Smooth muscle cell (in vitro differentiated cells): ENCODE results near the gene ST6GALNAC3. TPM values are rescaled to one million over a fixed set of nuclear protein-coding genes. Genes with fewer than 3 reads are reported as not detected.

Source experiments
- DNase-seq: peaks from one replicate; lab custom pipeline; 2025; ENCODE audit not compliant: unreplicated experiment; lab: John Stamatoyannopoulos, UW
- H2AFZ ChIP-seq: fragments of 200-600 bp; sonication (generic); 2 replicates; pipeline ENCODE4 v1.6.0; 2016; ENCODE audit warnings: antibody characterized with exemption, low read depth, mild to moderate bottlenecking
- H3F3A ChIP-seq: fragments of 200-600 bp; sonication (generic); 2 replicates; pipeline ENCODE4 v1.6.0; 2017; ENCODE audit warnings: antibody characterized with exemption, low read depth
- H3K27ac ChIP-seq: fragments of 200-600 bp; sonication (generic); 2 replicates; pipeline ENCODE4 v1.5.1; 2016; ENCODE audit warnings: low read depth, mild to moderate bottlenecking
- H3K27me3 ChIP-seq: fragments of 200-600 bp; sonication (generic); 2 replicates; pipeline ENCODE4 v1.6.1; 2016; ENCODE audit warnings: low read depth, mild to moderate bottlenecking
- H3K36me3 ChIP-seq: fragments of 200-600 bp; sonication (generic); 2 replicates; pipeline ENCODE4 v1.5.1; 2016; ENCODE audit warnings: low read depth
- H3K4me1 ChIP-seq: fragments of 200-600 bp; sonication (generic); 2 replicates; pipeline ENCODE4 v1.5.1; 2016; ENCODE audit warnings: low read depth
- H3K4me2 ChIP-seq: fragments of 200-600 bp; sonication (generic); 2 replicates; pipeline ENCODE4 v1.6.0; 2016; ENCODE audit warnings: mild to moderate bottlenecking
- H3K4me3 ChIP-seq: fragments of 200-600 bp; sonication (generic); 2 replicates; pipeline ENCODE4 v1.5.1; 2016; ENCODE audit warnings: mild to moderate bottlenecking
- H3K79me2 ChIP-seq: fragments of 200-600 bp; sonication (generic); 2 replicates; pipeline ENCODE4 v1.6.0; 2016; ENCODE audit warnings: low read depth, mild to moderate bottlenecking
- H3K9ac ChIP-seq: fragments of 200-600 bp; sonication (generic); 2 replicates; pipeline ENCODE4 v1.6.0; 2016; ENCODE audit warnings: low read depth
- H3K9me3 ChIP-seq: fragments of 200-600 bp; sonication (generic); replicated peaks from 2 replicates; pipeline ENCODE4 v1.5.1; 2016; ENCODE audit warnings: low read depth
- H4K20me1 ChIP-seq: fragments of 200-600 bp; sonication (generic); 2 replicates; pipeline ENCODE4 v1.6.0; 2016; ENCODE audit warnings: low read depth
- CTCF ChIP-seq: fragments of 200-600 bp; sonication (generic); IDR thresholded peaks from 2 replicates; pipeline ENCODE4 v1.5.1; 2017; ENCODE audit warnings: borderline replicate concordance, mild to moderate bottlenecking, antibody characterized with exemption; ENCODE audit not compliant: insufficient read depth, poor library complexity, severe bottlenecking
- WGBS: methylation state at CpG from one replicate; pipeline ENCODE4 v1.1.7; 2016; ENCODE audit warnings: low lambda C conversion rate; 5-methylcytosine and 5-hydroxymethylcytosine counted together
- polyA plus RNA-seq: library from polyadenylated mRNA; unstranded; fragments of >200 nt; fragmentation: Nextera tagmentation; extraction: Ambion mirVana; gene quantifications from 2 replicates; pipeline ENCODE4 v1.2.1, GENCODE V29; 2016
- total RNA-seq: library from RNA; depleted of rRNA; stranded (reverse); fragments of >200 nt; gene quantifications from 2 replicates; pipeline ENCODE4 v1.2.3, GENCODE V29; 2014

Gene ST6GALNAC3
- total and polyA plus RNA-seq, 2 experiments from 2014 or later = 9.3 to 13.4 TPM

- no peak for TF ChIP-seq CTCF
- no peaks in the 10 kb centered on the region for H3K27me3 ChIP-seq
- no peaks in the 10 kb centered on the region for H3K9me3 ChIP-seq
- no peak overlapping the region for H3K4me3 ChIP-seq
- H3K36me3 ChIP-seq = no peaks in the 10 kb centered on the region
- H3K79me2 ChIP-seq = no peaks in the 10 kb centered on the region
- peaks cover 7% of the 10 kb centered on the region for H3F3A ChIP-seq
- no peak overlapping the region for H3K9ac ChIP-seq
- peaks cover 11% of the 10 kb centered on the region for H3K4me1 ChIP-seq
- 71% methylated on average over 4 of the region's 4 CpGs for WGBS
- H4K20me1 ChIP-seq = no peaks in the 10 kb centered on the region
- no peak overlapping the region for H3K4me2 ChIP-seq
- H2AFZ ChIP-seq = no peak overlapping the region
- no peak for DNase-seq
- no peak overlapping the region for H3K27ac ChIP-seq
These were observed 37.2 kb upstream of the ST6GALNAC3 start for GRCh38 chr1:76037324-76037723.

GRCh38 chr1:76038287-76039004, 36.1 kb upstream of the ST6GALNAC3 start:
- peak overlapping the region; percentile 37 for H3K27ac ChIP-seq
- no peak for TF ChIP-seq CTCF
- 22% methylated on average over 3 of the region's 3 CpGs for WGBS

GRCh38 chr1:76046149-76046548, 28.4 kb upstream of the ST6GALNAC3 start:
- no peak for TF ChIP-seq CTCF
- DNase-seq = no peak
- Histone ChIP-seq H3K4me1 (no peaks in the 10 kb centered on the region), H3K79me2 (no peaks in the 10 kb centered on the region), H3K4me2 (no peak overlapping the region), H3K9me3 (no peaks in the 10 kb centered on the region), H3K4me3 (no peak overlapping the region), H4K20me1 (no peaks in the 10 kb centered on the region), H3K36me3 (no peaks in the 10 kb centered on the region), H2AFZ (no peak overlapping the region), H3K9ac (no peak overlapping the region), H3K27me3 (no peaks in the 10 kb centered on the region), H3F3A (no peaks in the 10 kb centered on the region), H3K27ac (no peak overlapping the region)
- 99% methylated on average over 2 of the region's 2 CpGs for WGBS

More at GRCh38 chr1:76038287-76039004, 36.1 kb upstream of the ST6GALNAC3 start:
- Histone ChIP-seq H2AFZ (peak overlapping the region; percentile 1), H3K9ac (no peak overlapping the region), H3K79me2 (no peaks in the 10 kb centered on the region), H3K4me1 (peaks cover 11% of the 10 kb centered on the region), H4K20me1 (no peaks in the 10 kb centered on the region), H3K4me2 (peak overlapping the region; percentile 71), H3K4me3 (peak overlapping the region; percentile 1), H3K36me3 (no peaks in the 10 kb centered on the region), H3K9me3 (no peaks in the 10 kb centered on the region), H3F3A (no peaks in the 10 kb centered on the region), H3K27me3 (no peaks in the 10 kb centered on the region)
- no peak for DNase-seq

- no peaks in the 10 kb centered on the region for H3K79me2 ChIP-seq
- no peak overlapping the region for H3K4me2 ChIP-seq
- WGBS = 82% methylated on average over 1 of the region's 1 CpG
- H3K9ac ChIP-seq = no peak overlapping the region
- no peak overlapping the region for H3K4me3 ChIP-seq
- H2AFZ ChIP-seq = peak overlapping the region; percentile 42
- no peaks in the 10 kb centered on the region for H3K36me3 ChIP-seq
- no peaks in the 10 kb centered on the region for H3K4me1 ChIP-seq
- no peak for DNase-seq
- H3K9me3 ChIP-seq = no peaks in the 10 kb centered on the region
- H3F3A ChIP-seq = peaks cover 5% of the 10 kb centered on the region
- H4K20me1 ChIP-seq = no peaks in the 10 kb centered on the region
- no peaks in the 10 kb centered on the region for H3K27me3 ChIP-seq
- no peak for TF ChIP-seq CTCF
- H3K27ac ChIP-seq = no peak overlapping the region
These were observed 26.3 kb upstream of the ST6GALNAC3 start for GRCh38 chr1:76048219-76048618.
